Endothelial cell of umbilical vein (primary cell): ENCODE measurements around the gene SERGEF. TPM values are rescaled to one million over a fixed set of nuclear protein-coding genes. Genes with fewer than 3 reads are reported as not detected.

Source experiments
- BruUV-seq: library from RNA; stranded (reverse); fragments of 400-500 nt; replicated peaks from 2 replicates; lab custom pipeline; 2021; lab: Mats Ljungman, UMichigan
- CTCF ChIA-PET: fragments of 300-600, 350-600 bp; sonication (Branson Sonifier 250); formaldehyde crosslinking; loops from one replicate; lab custom pipeline; 2021; ENCODE audit warnings: antibody characterized with exemption, inconsistent platforms; lab: Charles Lee
- POLR2A ChIA-PET: fragments of 300-600, 350-600 bp; sonication (Branson Sonifier 250); formaldehyde crosslinking; loops from one replicate; lab custom pipeline; 2021; ENCODE audit warnings: antibody characterized with exemption, inconsistent platforms; lab: Charles Lee
- DNase-seq: peaks from one replicate; pipeline ENCODE4 v3.0.0-alpha.2; 2011; ENCODE audit warnings: low read depth, low spot score
- FAIRE-seq: peaks from 2 replicates; lab custom pipeline; 2011; peaks lifted over from hg19 to GRCh38; lab: Jason Lieb, UNC
- H2AFZ ChIP-seq: 2 replicates; pipeline ENCODE4 v1.6.0; 2012; ENCODE audit warnings: low read depth, low read length, control low read depth, inconsistent platforms
- H3K27ac ChIP-seq: 2 replicates; pipeline ENCODE4 v1.5.1; 2011; ENCODE audit warnings: low read depth, mild to moderate bottlenecking, control low read depth, low read length, moderate library complexity; ENCODE audit not compliant: insufficient read depth
- H3K27me3 ChIP-seq, 2 experiments: 2 replicates each; pipeline versions ENCODE4 v1.6.0 to v1.6.1; 2011; ENCODE audit warnings: low read length in 2 of 2, mixed read lengths in 1 of 2; ENCODE audit not compliant: control insufficient read depth in 2 of 2, insufficient read depth in 2 of 2
- H3K36me3 ChIP-seq, 2 experiments: 2 replicates in 1 of 2; 3 replicates in 1 of 2; pipeline ENCODE4 v1.5.1; 2011; ENCODE audit warnings: low read length in 2 of 2, mild to moderate bottlenecking in 1 of 2, moderate library complexity in 1 of 2; ENCODE audit not compliant: control insufficient read depth in 2 of 2, insufficient read depth in 2 of 2; ENCODE audit errors: extremely low read depth in 1 of 2
- H3K4me1 ChIP-seq: 3 replicates; pipeline ENCODE4 v1.5.1; 2011; ENCODE audit warnings: mild to moderate bottlenecking, low read length; ENCODE audit not compliant: control insufficient read depth, insufficient read depth; ENCODE audit errors: extremely low read depth
- H3K4me2 ChIP-seq: 2 replicates; pipeline ENCODE4 v1.6.1; 2011; ENCODE audit warnings: low read length, control low read depth, mixed read lengths; ENCODE audit not compliant: insufficient read depth
- H3K4me3 ChIP-seq, 3 experiments: fragments of 200-600 bp in 1 of 3; sonication (generic), shearing (Covaris generic) in 1 of 3; replicated peaks in 1 of 3; 2 replicates each; pipeline ENCODE4 v1.5.1; 2011 to 2016; ENCODE audit warnings: control low read depth in 3 of 3, low read length in 3 of 3, mild to moderate bottlenecking in 2 of 3, inconsistent platforms in 1 of 3, low read depth in 1 of 3, moderate library complexity in 1 of 3; ENCODE audit not compliant: insufficient read depth in 1 of 3
- H3K79me2 ChIP-seq: 2 replicates; pipeline ENCODE4 v1.6.0; 2012; ENCODE audit warnings: low read length, inconsistent platforms; ENCODE audit not compliant: control insufficient read depth, insufficient read depth
- H3K9ac ChIP-seq: replicated peaks from 2 replicates; pipeline ENCODE3; 2011; ENCODE audit warnings: low read length, control low read depth; ENCODE audit not compliant: insufficient read depth; ENCODE audit errors: extremely low read depth
- H3K9me1 ChIP-seq: replicated peaks from 3 replicates; pipeline ENCODE4 v1.6.0; 2011; ENCODE audit warnings: mild to moderate bottlenecking, low read length; ENCODE audit not compliant: control insufficient read depth, insufficient read depth; ENCODE audit errors: extremely low read depth
- H3K9me3 ChIP-seq: replicated peaks from 2 replicates; pipeline ENCODE4 v1.5.1; 2012; ENCODE audit warnings: low read length, inconsistent platforms; ENCODE audit not compliant: control insufficient read depth, insufficient read depth
- H4K20me1 ChIP-seq: replicated peaks from 2 replicates; pipeline ENCODE3; 2011; ENCODE audit warnings: mild to moderate bottlenecking, low read length; ENCODE audit not compliant: control insufficient read depth, insufficient read depth; ENCODE audit errors: extremely low read depth
- EZH2 ChIP-seq: IDR thresholded peaks from 2 replicates; pipeline ENCODE4 v1.6.1; 2012; ENCODE audit warnings: borderline replicate concordance, low read depth, mild to moderate bottlenecking, moderate library complexity, low read length, inconsistent platforms; ENCODE audit not compliant: severe bottlenecking
- FOS ChIP-seq: IDR thresholded peaks from 2 replicates; pipeline ENCODE4 v1.6.1; 2011; ENCODE audit warnings: mild to moderate bottlenecking, low read length, moderate library complexity, borderline replicate concordance; ENCODE audit not compliant: insufficient read depth
- GATA2 ChIP-seq: IDR thresholded peaks from 2 replicates; pipeline ENCODE4 v1.7.0; 2011; ENCODE audit warnings: low read depth, mild to moderate bottlenecking, moderate library complexity, mixed read lengths, low read length; ENCODE audit not compliant: insufficient read length, insufficient read depth
- JUN ChIP-seq: IDR thresholded peaks from 2 replicates; pipeline ENCODE4 v1.6.1; 2011; ENCODE audit warnings: borderline replicate concordance, low read depth; ENCODE audit not compliant: insufficient read length, insufficient read depth
- MYC ChIP-seq: IDR thresholded peaks from one replicate; pipeline ENCODE4 v1.6.1; 2011; ENCODE audit warnings: mild to moderate bottlenecking, low read depth, low read length
- POLR2A ChIP-seq: IDR thresholded peaks from 2 replicates; pipeline ENCODE4 v1.6.1; 2012; ENCODE audit warnings: low read depth, mild to moderate bottlenecking, control low read depth, low read length
- POLR2AphosphoS5 ChIP-seq: IDR thresholded peaks from 2 replicates; pipeline ENCODE4 v1.6.1; 2012; ENCODE audit warnings: low read depth, mild to moderate bottlenecking, control low read depth, low read length, moderate library complexity; ENCODE audit not compliant: insufficient read depth
- dilution Hi-C: fragments of 300-500 bp; cut with MboI; formaldehyde crosslinking; loops from one replicate; pipeline ENCODE4 v1.15.0; 2019; ENCODE audit warnings: low sequenced_read_pairs; ENCODE audit not compliant: extremely low pct_ligation_motif_present
- intact Hi-C: fragments of 100-400 bp; cut with micrococcal nuclease; formaldehyde crosslinking; loops from one replicate; pipeline ENCODE4 v1.10.0; 2022
- polyA plus RNA-seq, 4 experiments: library from polyadenylated mRNA; depleted of rRNA in 3 of 4; stranded (reverse) in 3 of 4; unstranded in 1 of 4; fragments of >200 nt; gene quantifications; 2 replicates each; pipeline versions ENCODE4 v1.2.1 to v1.2.3, GENCODE V29; 2011 to 2012; ENCODE audit warnings: missing spikeins in 1 of 4
- total RNA-seq: library from RNA; stranded (reverse); gene quantifications from 2 replicates; pipeline ENCODE4 v1.2.3, GENCODE V29; 2021
- TF ChIP-seq, protein P1 (sequence below): IDR thresholded peaks from 2 replicates; pipeline ENCODE4 v1.6.1; 2011; ENCODE audit not compliant: insufficient read depth, insufficient read length
- TF ChIP-seq, protein P2 (sequence below), 2 donors: IDR thresholded peaks; 1 replicate in 1 of 2; 2 replicates in 1 of 2; pipeline ENCODE4 v1.5.1; 2011; ENCODE audit warnings: low read length in 2 of 2, mild to moderate bottlenecking in 2 of 2, moderate library complexity in 2 of 2, control low read depth in 1 of 2, inconsistent platforms in 1 of 2, low read depth in 1 of 2; ENCODE audit not compliant: insufficient read depth in 1 of 2; ENCODE audit errors: extremely low read depth in 1 of 2

Gene SERGEF
- total and polyA plus RNA-seq, 2 donors (not counting 3 experiments of a cell fraction or from before 2014, with no cell fraction given), result 8.7 to 16.7 TPM

DNA sequence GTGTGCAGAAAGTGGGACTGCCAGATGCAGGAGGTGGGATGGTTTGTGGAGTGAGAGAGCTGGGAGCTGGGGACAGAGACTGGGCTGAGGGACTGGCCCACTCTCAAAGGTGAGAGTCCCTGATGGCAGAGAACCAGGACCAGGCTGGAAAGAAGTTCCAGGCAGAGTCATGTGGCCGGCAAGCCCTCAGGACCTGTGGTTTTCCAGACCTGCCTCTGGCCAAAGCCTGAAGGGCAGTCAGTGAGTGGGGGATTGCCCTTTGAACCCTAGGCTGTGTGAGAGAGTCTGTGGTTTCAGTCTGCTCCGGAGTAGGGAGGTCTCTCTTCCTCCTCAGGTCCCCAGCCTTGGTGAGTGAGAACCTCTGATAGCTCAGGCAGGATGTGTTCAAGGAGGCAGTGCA lies 261.3 kb downstream of the SERGEF start:
- H3K9ac ChIP-seq, result no peak overlapping the region
- H3K9me1 ChIP-seq, result no peaks in the 10 kb centered on the region
- DNase-seq (no peak), FAIRE-seq (no peak)
- H2AFZ ChIP-seq, result no peak overlapping the region
- ChIA-PET CTCF (interaction anchor here (0.8 to 2.8 kb wide), 4 partner anchors 21 to 236 kb away, joined by 3 to 9 read pairs (median 4); no protein-coding TSS in a partner anchor), POLR2A (no interaction called here)
- H3K27ac ChIP-seq, result no peak overlapping the region
- no peak overlapping the region for H3K4me2 ChIP-seq
- BruUV-seq, result no TSS peak
- intact Hi-C loops, result no loop called here
- TF ChIP-seq POLR2AphosphoS5, result no peak
- TF ChIP-seq FOS, result no peak
- TF ChIP-seq, protein P1, sequence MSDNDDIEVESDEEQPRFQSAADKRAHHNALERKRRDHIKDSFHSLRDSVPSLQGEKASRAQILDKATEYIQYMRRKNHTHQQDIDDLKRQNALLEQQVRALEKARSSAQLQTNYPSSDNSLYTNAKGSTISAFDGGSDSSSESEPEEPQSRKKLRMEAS, result no peak
- no peak for TF ChIP-seq POLR2A
- TF ChIP-seq, protein P2, sequence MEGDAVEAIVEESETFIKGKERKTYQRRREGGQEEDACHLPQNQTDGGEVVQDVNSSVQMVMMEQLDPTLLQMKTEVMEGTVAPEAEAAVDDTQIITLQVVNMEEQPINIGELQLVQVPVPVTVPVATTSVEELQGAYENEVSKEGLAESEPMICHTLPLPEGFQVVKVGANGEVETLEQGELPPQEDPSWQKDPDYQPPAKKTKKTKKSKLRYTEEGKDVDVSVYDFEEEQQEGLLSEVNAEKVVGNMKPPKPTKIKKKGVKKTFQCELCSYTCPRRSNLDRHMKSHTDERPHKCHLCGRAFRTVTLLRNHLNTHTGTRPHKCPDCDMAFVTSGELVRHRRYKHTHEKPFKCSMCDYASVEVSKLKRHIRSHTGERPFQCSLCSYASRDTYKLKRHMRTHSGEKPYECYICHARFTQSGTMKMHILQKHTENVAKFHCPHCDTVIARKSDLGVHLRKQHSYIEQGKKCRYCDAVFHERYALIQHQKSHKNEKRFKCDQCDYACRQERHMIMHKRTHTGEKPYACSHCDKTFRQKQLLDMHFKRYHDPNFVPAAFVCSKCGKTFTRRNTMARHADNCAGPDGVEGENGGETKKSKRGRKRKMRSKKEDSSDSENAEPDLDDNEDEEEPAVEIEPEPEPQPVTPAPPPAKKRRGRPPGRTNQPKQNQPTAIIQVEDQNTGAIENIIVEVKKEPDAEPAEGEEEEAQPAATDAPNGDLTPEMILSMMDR (IDR thresholded peaks at IDR 0.05; ENCODE audit: extremely low read depth in 1 of 2, insufficient read depth in 1 of 2, low read depth in 1 of 2, low read length in 2 of 2), result no peak
- no peak for TF ChIP-seq EZH2
- TF ChIP-seq GATA2, result no peak
- TF ChIP-seq MYC, result no peak
- no peak for TF ChIP-seq JUN
- no peaks in the 10 kb centered on the region for H3K79me2 ChIP-seq
- no peaks in the 10 kb centered on the region for H3K9me3 ChIP-seq
- H3K36me3 ChIP-seq, result no peaks in the 10 kb centered on the region
- no peak overlapping the region for H3K4me3 ChIP-seq
- H3K27me3 ChIP-seq, result no peaks in the 10 kb centered on the region
- no peaks in the 10 kb centered on the region for H3K4me1 ChIP-seq
- dilution Hi-C loops, result no loop called here
- no peaks in the 10 kb centered on the region for H4K20me1 ChIP-seq
